H9 (cell line): Measurements from ENCODE around the gene MAP3K10. TPM values are rescaled to one million over a fixed set of nuclear protein-coding genes. Genes with fewer than 3 reads are reported as not detected.

ENCODE experiments used
- DNase-seq: peaks from one replicate; pipeline ENCODE4 v3.0.0-alpha.2; 2017
- H2AFZ ChIP-seq: one replicate; pipeline ENCODE4 v1.6.1; 2013; ENCODE audit warnings: mild to moderate bottlenecking, low read length, control low read depth, moderate library complexity
- H2AK5ac ChIP-seq: 2 replicates; pipeline ENCODE4 v1.6.1; 2013; ENCODE audit warnings: low read length, control low read depth, mixed read lengths; ENCODE audit not compliant: insufficient read length
- H2BK120ac ChIP-seq: one replicate; pipeline ENCODE4 v1.6.1; 2013; ENCODE audit warnings: low read depth, mild to moderate bottlenecking, low read length, control low read depth, inconsistent platforms; ENCODE audit not compliant: poor library complexity, severe bottlenecking
- H2BK12ac ChIP-seq: 2 replicates; pipeline ENCODE4 v1.6.1; 2013; ENCODE audit warnings: low read length, control low read depth, mixed read lengths, low read depth; ENCODE audit not compliant: insufficient read length
- H2BK15ac ChIP-seq: 2 replicates; pipeline ENCODE4 v1.6.1; 2013; ENCODE audit warnings: low read depth, low read length, control low read depth
- H2BK20ac ChIP-seq: one replicate; pipeline ENCODE4 v1.6.1; 2013; ENCODE audit warnings: low read depth, mild to moderate bottlenecking, low read length, control low read depth, inconsistent platforms; ENCODE audit not compliant: poor library complexity, severe bottlenecking
- H2BK5ac ChIP-seq: 2 replicates; pipeline ENCODE4 v1.6.1; 2013; ENCODE audit warnings: low read length, control low read depth, mixed read lengths; ENCODE audit not compliant: insufficient read length
- H3K14ac ChIP-seq: 2 replicates; pipeline ENCODE4 v1.6.1; 2013; ENCODE audit warnings: low read length, control low read depth; ENCODE audit not compliant: insufficient read depth
- H3K18ac ChIP-seq: 2 replicates; pipeline ENCODE4 v1.6.1; 2013; ENCODE audit warnings: low read depth, mild to moderate bottlenecking, mixed read lengths, low read length, control low read depth; ENCODE audit not compliant: insufficient read length
- H3K23ac ChIP-seq: 2 replicates; pipeline ENCODE4 v1.6.1; 2013; ENCODE audit warnings: low read length, control low read depth, mixed read lengths, low read depth; ENCODE audit not compliant: insufficient read length
- H3K23me2 ChIP-seq: 2 replicates; pipeline ENCODE4 v1.6.1; 2013; ENCODE audit warnings: low read depth, mild to moderate bottlenecking, mixed read lengths, low read length, control low read depth; ENCODE audit not compliant: insufficient read length, poor library complexity, severe bottlenecking
- H3K27ac ChIP-seq: 2 replicates; pipeline ENCODE4 v1.5.1; 2013; ENCODE audit warnings: low read length, control low read depth, mixed read lengths, low read depth; ENCODE audit not compliant: insufficient read length
- H3K27me3 ChIP-seq: 2 replicates; pipeline ENCODE4 v1.6.1; 2013; ENCODE audit warnings: low read length, control low read depth, inconsistent platforms; ENCODE audit not compliant: insufficient read depth
- H3K4ac ChIP-seq: 2 replicates; pipeline ENCODE4 v1.6.1; 2013; ENCODE audit warnings: low read depth, mild to moderate bottlenecking, control low read depth, inconsistent platforms, low read length, moderate library complexity
- H3K4me1 ChIP-seq: 2 replicates; pipeline ENCODE4 v1.6.1; 2013; ENCODE audit warnings: low read length, control low read depth, inconsistent platforms; ENCODE audit not compliant: insufficient read depth
- H3K4me2 ChIP-seq: 2 replicates; pipeline ENCODE4 v1.6.1; 2013; ENCODE audit warnings: low read length, control low read depth, mixed read lengths; ENCODE audit not compliant: insufficient read length, insufficient read depth
- H3K56ac ChIP-seq: 2 replicates; pipeline ENCODE4 v1.6.1; 2013; ENCODE audit warnings: low read depth, mild to moderate bottlenecking, mixed read lengths, low read length, control low read depth; ENCODE audit not compliant: insufficient read length
- H3K79me1 ChIP-seq: 2 replicates; pipeline ENCODE4 v1.6.1; 2013; ENCODE audit warnings: low read depth, mild to moderate bottlenecking, moderate library complexity, low read length, control low read depth, inconsistent platforms; ENCODE audit not compliant: insufficient read depth, poor library complexity, severe bottlenecking
- H3K79me2 ChIP-seq: 2 replicates; pipeline ENCODE4 v1.6.1; 2013; ENCODE audit warnings: low read length, control low read depth, inconsistent platforms; ENCODE audit not compliant: insufficient read depth
- H3K9ac ChIP-seq: 2 replicates; pipeline ENCODE4 v1.6.1; 2013; ENCODE audit warnings: low read length, control low read depth, mixed read lengths; ENCODE audit not compliant: insufficient read length; ENCODE audit errors: extremely low read depth
- H3K9me3 ChIP-seq: one replicate; pipeline ENCODE4 v1.6.1; 2013; ENCODE audit warnings: low read depth, low read length, inconsistent platforms; ENCODE audit not compliant: control insufficient read depth
- H3T11ph ChIP-seq: one replicate; pipeline ENCODE4 v1.6.1; 2013; ENCODE audit warnings: mild to moderate bottlenecking, low read length, control low read depth, inconsistent platforms
- H4K20me1 ChIP-seq: one replicate; pipeline ENCODE4 v1.6.1; 2013; ENCODE audit not compliant: control insufficient read depth, insufficient read length, insufficient read depth
- H4K5ac ChIP-seq: 2 replicates; pipeline ENCODE4 v1.6.1; 2013; ENCODE audit warnings: low read depth, mild to moderate bottlenecking, mixed read lengths, low read length, control low read depth; ENCODE audit not compliant: insufficient read length
- H4K8ac ChIP-seq: replicated peaks from 2 replicates; pipeline ENCODE4 v1.6.1; 2013; ENCODE audit warnings: low read length, control low read depth, mixed read lengths, low read depth; ENCODE audit not compliant: insufficient read length
- H4K91ac ChIP-seq: 2 replicates; pipeline ENCODE4 v1.6.1; 2013; ENCODE audit warnings: low read depth, mild to moderate bottlenecking, moderate library complexity, mixed read lengths, low read length, control low read depth; ENCODE audit not compliant: insufficient read length
- H3K27ac Mint-ChIP-seq, 3 experiments: 2 replicates in 2 of 3; 3 replicates in 1 of 3; pipeline ENCODE4 v1.8.0; 2020 to 2021; ENCODE audit warnings: mixed read lengths in 3 of 3, mild to moderate bottlenecking in 1 of 3, moderate library complexity in 1 of 3
- H3K27me3 Mint-ChIP-seq: 2 replicates; pipeline ENCODE4 v1.8.0; 2021; ENCODE audit warnings: low read depth, mild to moderate bottlenecking, moderate library complexity, mixed read lengths
- H3K36me3 Mint-ChIP-seq, 3 experiments: 2 replicates in 2 of 3; 3 replicates in 1 of 3; pipeline ENCODE4 v1.8.0; 2020 to 2021; ENCODE audit warnings: low read depth in 3 of 3, mixed read lengths in 3 of 3; ENCODE audit not compliant: insufficient read depth in 1 of 3
- H3K4me1 Mint-ChIP-seq, 2 experiments: 2 replicates each; pipeline ENCODE4 v1.8.0; 2020; ENCODE audit warnings: mixed read lengths in 2 of 2
- H3K4me3 Mint-ChIP-seq, 2 experiments: 2 replicates in 1 of 2; 3 replicates in 1 of 2; pipeline ENCODE4 v1.8.0; 2020 to 2021; ENCODE audit warnings: mild to moderate bottlenecking in 2 of 2, mixed read lengths in 2 of 2, moderate library complexity in 1 of 2
- H3K9me3 Mint-ChIP-seq, 2 experiments: 2 replicates in 1 of 2; 3 replicates in 1 of 2; pipeline ENCODE4 v1.8.0; 2020; ENCODE audit warnings: mild to moderate bottlenecking in 2 of 2, mixed read lengths in 2 of 2, moderate library complexity in 1 of 2
- WGBS: extraction: QIAGEN DNeasy Blood & Tissue Kit; methylation state at CpG from one replicate; pipeline ENCODE4 v1.1.7; 2013; ENCODE audit warnings: missing lambda C conversion rate, low lambda C conversion rate, mixed read lengths; ENCODE audit not compliant: insufficient read length; ENCODE audit errors: extremely low coverage; 5-methylcytosine and 5-hydroxymethylcytosine counted together
- total RNA-seq: library from RNA; stranded (reverse); gene quantifications from 2 replicates; pipeline ENCODE4 v1.2.1, GENCODE V29; 2021
- TF ChIP-seq, protein P1 (sequence below): fragments of 200-600 bp; sonication (generic); conservative IDR thresholded peaks from 3 replicates; pipeline ENCODE4 v1.8.0; 2021; ENCODE audit warnings: antibody characterized with exemption, mild to moderate bottlenecking

Gene MAP3K10
- total RNA-seq, 1 experiment from 2014 or later: 19.0 TPM

DNA sequence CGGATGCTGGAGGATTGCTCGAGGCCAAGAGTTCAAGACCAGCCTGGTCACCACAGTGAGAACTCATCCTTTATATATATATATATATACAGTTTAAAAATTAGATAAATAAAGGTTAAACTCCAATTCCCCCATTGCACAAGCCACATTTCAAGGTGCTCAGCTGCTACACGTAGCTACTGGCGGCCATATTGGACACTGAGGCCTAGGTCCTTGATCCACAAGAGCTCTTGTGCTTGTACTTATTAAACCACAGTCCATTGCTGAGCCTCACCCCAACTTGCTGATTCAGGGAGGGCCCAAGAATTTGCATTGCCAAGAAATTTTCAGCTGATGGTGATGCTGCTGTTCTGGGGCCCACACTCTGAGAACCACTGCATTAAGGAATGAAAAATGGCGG, 17.4 kb downstream of the MAP3K10 start:
- Histone ChIP-seq H4K5ac (no peak overlapping the region), H3K9me3 (no peaks in the 10 kb centered on the region), H4K91ac (no peak overlapping the region), H3K27ac (no peak overlapping the region), H3K23ac (no peak overlapping the region), H3K18ac (no peak overlapping the region), H2BK5ac (no peak overlapping the region), H3K23me2 (no peaks in the 10 kb centered on the region), H3K4ac (no peak overlapping the region), H2AK5ac (no peak overlapping the region), H3K79me1 (no peaks in the 10 kb centered on the region), H3K4me2 (no peak overlapping the region), H3K14ac (no peak overlapping the region), H3K79me2 (no peaks in the 10 kb centered on the region), H3K4me1 (no peaks in the 10 kb centered on the region), H4K20me1 (no peaks in the 10 kb centered on the region), H2BK15ac (no peak overlapping the region), H2BK12ac (no peak overlapping the region), H3K9ac (no peak overlapping the region), H3T11ph (no peak overlapping the region), H3K27me3 (no peaks in the 10 kb centered on the region), H4K8ac (no peak overlapping the region), H2BK20ac (no peak overlapping the region), H3K56ac (no peak overlapping the region), H2AFZ (no peak overlapping the region), H2BK120ac (no peak overlapping the region)
- peaks cover 10 to 15% of the 10 kb centered on the region in 2 experiments for H3K4me1 Mint-ChIP-seq
- no peak overlapping the region for H3K27ac Mint-ChIP-seq
- no CpG with 5 or more reads among the region's 5 CpGs for WGBS
- TF ChIP-seq, protein P1, sequence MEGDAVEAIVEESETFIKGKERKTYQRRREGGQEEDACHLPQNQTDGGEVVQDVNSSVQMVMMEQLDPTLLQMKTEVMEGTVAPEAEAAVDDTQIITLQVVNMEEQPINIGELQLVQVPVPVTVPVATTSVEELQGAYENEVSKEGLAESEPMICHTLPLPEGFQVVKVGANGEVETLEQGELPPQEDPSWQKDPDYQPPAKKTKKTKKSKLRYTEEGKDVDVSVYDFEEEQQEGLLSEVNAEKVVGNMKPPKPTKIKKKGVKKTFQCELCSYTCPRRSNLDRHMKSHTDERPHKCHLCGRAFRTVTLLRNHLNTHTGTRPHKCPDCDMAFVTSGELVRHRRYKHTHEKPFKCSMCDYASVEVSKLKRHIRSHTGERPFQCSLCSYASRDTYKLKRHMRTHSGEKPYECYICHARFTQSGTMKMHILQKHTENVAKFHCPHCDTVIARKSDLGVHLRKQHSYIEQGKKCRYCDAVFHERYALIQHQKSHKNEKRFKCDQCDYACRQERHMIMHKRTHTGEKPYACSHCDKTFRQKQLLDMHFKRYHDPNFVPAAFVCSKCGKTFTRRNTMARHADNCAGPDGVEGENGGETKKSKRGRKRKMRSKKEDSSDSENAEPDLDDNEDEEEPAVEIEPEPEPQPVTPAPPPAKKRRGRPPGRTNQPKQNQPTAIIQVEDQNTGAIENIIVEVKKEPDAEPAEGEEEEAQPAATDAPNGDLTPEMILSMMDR: no peak
- peaks cover 3 to 35% (median 17%) of the 10 kb centered on the region in 3 experiments; a peak in 6 of 7 replicates for H3K36me3 Mint-ChIP-seq
- H3K4me3 Mint-ChIP-seq: no peak overlapping the region
- no peaks in the 10 kb centered on the region; a peak in 1 of 5 replicates for H3K9me3 Mint-ChIP-seq
- DNase-seq: no peak
- no peaks in the 10 kb centered on the region for H3K27me3 Mint-ChIP-seq
